ENCODE data around the gene PPP1R26.

PPP1R26 gene

GRCh38 chr9:135468854-135469521 is 10.6 kb upstream of the PPP1R26 start:
- peak; percentile 32 for DNase-seq

GRCh38 chr9:135471791-135472640 is 7.6 kb upstream of the PPP1R26 start:
- DNase-seq, result no peak

GRCh38 chr9:135473972-135474543 is 5.5 kb upstream of the PPP1R26 start:
- no peak for DNase-seq

GRCh38 chr9:135474915-135475314 is 4.7 kb upstream of the PPP1R26 start:
- no peak for DNase-seq

- DNase-seq, result no peak
These were observed 2.8 kb upstream of the PPP1R26 start for GRCh38 chr9:135476561-135477355.

- DNase-seq, result no peak
These were observed 1.4 kb upstream of the PPP1R26 start for GRCh38 chr9:135478191-135478590.

- no peak for DNase-seq
These were observed 633 bp upstream of the PPP1R26 start for GRCh38 chr9:135478829-135479468.

GRCh38 chr9:135480071-135480939 is 723 bp downstream of the PPP1R26 start:
- DNase-seq, result no peak

- DNase-seq, result no peak
These were observed 1.3 kb downstream of the PPP1R26 start for GRCh38 chr9:135480940-135481310.

- DNase-seq, result no peak
These were observed 2.6 kb downstream of the PPP1R26 start for GRCh38 chr9:135482015-135482754.

- no peak for DNase-seq
These were observed 5.1 kb downstream of the PPP1R26 start for GRCh38 chr9:135484460-135485277.

GRCh38 chr9:135485385-135485784 is 5.8 kb downstream of the PPP1R26 start:
- DNase-seq, result no peak

- DNase-seq, result no peak
These were observed 6.2 kb downstream of the PPP1R26 start for GRCh38 chr9:135485832-135486231.

GRCh38 chr9:135486267-135487065 is 6.9 kb downstream of the PPP1R26 start:
- no peak for DNase-seq

- no peak for DNase-seq
These were observed 7.9 kb downstream of the PPP1R26 start for GRCh38 chr9:135487281-135488012.

GRCh38 chr9:135488013-135488330 is 8.4 kb downstream of the PPP1R26 start:
- DNase-seq, result no peak

GRCh38 chr9:135488527-135488926 is 8.9 kb downstream of the PPP1R26 start:
- DNase-seq, result no peak

- DNase-seq, result no peak
These were observed 9.8 kb downstream of the PPP1R26 start for GRCh38 chr9:135489188-135489906.

All from activated naive CD4-positive, alpha-beta T cell treated with anti-CD3 and anti-CD28 coated beads, Interleukin-2, amount 50 U/mL, for 16 hours (primary cell).